ENCODE data around the gene PPM1B.
"Not testable (repeated sequence)": the region's sequence is repeated elsewhere in the genome, so short reads cannot be mapped to it uniquely, and the experiment has no call there.

PPM1B gene

GRCh38 chr2:44257802-44258201, 89.1 kb downstream of the PPM1B start:
- DNase-seq, result not testable (repeated sequence)

GRCh38 chr2:44267269-44267795, 98.7 kb downstream of the PPM1B start:
- no peak for DNase-seq

- DNase-seq, result no peak
These were observed 99.3 kb downstream of the PPM1B start for GRCh38 chr2:44267796-44268648.

GRCh38 chr2:44269831-44270230, 101.2 kb downstream of the PPM1B start:
- DNase-seq, result no peak

- DNase-seq, result no peak
These were observed 102.6 kb downstream of the PPM1B start for GRCh38 chr2:44271296-44271695.

- no peak for DNase-seq
These were observed 104.4 kb downstream of the PPM1B start for GRCh38 chr2:44273076-44273475.

GRCh38 chr2:44273596-44273995, 104.9 kb downstream of the PPM1B start:
- no peak for DNase-seq

- DNase-seq, result no peak
These were observed 107.2 kb downstream of the PPM1B start for GRCh38 chr2:44275927-44276303.

- no peak for DNase-seq
These were observed 108.9 kb downstream of the PPM1B start for GRCh38 chr2:44277541-44277940.

- DNase-seq, result no peak
These were observed 112.2 kb downstream of the PPM1B start for GRCh38 chr2:44280869-44281268.
